PFSK-1 (cell line): ENCODE data around the gene CNTN4.

Experiments used
- FOXP2 ChIP-seq: optimal IDR thresholded peaks from 2 replicates; pipeline ENCODE3; 2011; ENCODE audit warnings: borderline replicate concordance, control low read depth, inconsistent platforms; ENCODE audit not compliant: insufficient read depth; ENCODE audit errors: extremely low read length, extremely low read depth
- POLR2AphosphoS5 ChIP-seq: IDR thresholded peaks from 2 replicates; pipeline ENCODE4 v1.6.1; 2012; ENCODE audit warnings: low read depth, mild to moderate bottlenecking, control low read depth, low read length, moderate library complexity
- REST ChIP-seq, 2 experiments: IDR thresholded peaks; 2 replicates each; pipeline versions ENCODE4 v1.6.1 to v1.8.0; 2011 to 2012; ENCODE audit warnings: low read depth in 2 of 2, low read length in 2 of 2, control low read depth in 1 of 2, inconsistent platforms in 1 of 2, mild to moderate bottlenecking in 1 of 2, moderate library complexity in 1 of 2; ENCODE audit not compliant: insufficient read depth in 1 of 2
- SIN3A ChIP-seq: IDR thresholded peaks from 2 replicates; pipeline ENCODE4 v1.6.1; 2012; ENCODE audit warnings: mild to moderate bottlenecking, low read length, moderate library complexity, borderline replicate concordance; ENCODE audit not compliant: insufficient read depth
- TAF1 ChIP-seq: IDR thresholded peaks from 2 replicates; pipeline ENCODE4 v1.6.1; 2012; ENCODE audit warnings: low read length, control low read depth, borderline replicate concordance; ENCODE audit not compliant: insufficient read depth

DNA sequence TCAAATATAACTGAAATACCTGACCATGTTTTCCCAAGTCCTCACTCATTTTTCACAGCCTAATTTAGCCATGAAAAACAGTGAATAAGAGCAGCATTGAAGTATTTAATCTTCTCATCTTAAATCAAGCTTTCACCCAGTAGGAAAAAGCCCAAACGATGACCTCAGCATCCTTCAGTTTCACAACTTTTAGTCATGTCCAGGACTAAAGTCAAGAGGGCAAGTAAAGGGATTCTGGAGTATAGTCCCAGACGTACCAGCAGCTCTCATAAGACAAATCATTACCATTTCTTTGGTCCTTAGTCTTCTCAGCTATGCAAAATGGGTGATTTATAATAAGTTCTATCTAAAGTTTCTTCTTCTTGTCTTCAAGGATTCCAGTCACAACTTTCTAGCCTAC is 774.2 kb downstream of the CNTN4 start:
- TF ChIP-seq POLR2AphosphoS5 (no peak), REST (IDR thresholded peaks at IDR 0.05; ENCODE audit: insufficient read depth in 1 of 2, low read depth in 2 of 2, low read length in 2 of 2) (no peak), TAF1 (no peak), SIN3A (no peak), FOXP2 (no peak)
